Uterus (tissue), 4 donors: Measurements from ENCODE around the gene ASTN1. TPM values are rescaled to one million over a fixed set of nuclear protein-coding genes. Genes with fewer than 3 reads are reported as not detected.

Experiments
- DNase-seq, 2 donors: peaks; one replicate each; pipeline ENCODE4 v3.0.0-alpha.2; 2019 to 2020
- H3K27ac ChIP-seq, 2 donors: fragments of 200-600 bp; sonication (generic); 1 replicate in 1 of 2; 2 replicates in 1 of 2; pipeline ENCODE4 v1.5.1; 2016 to 2018
- H3K27me3 ChIP-seq, 2 donors: fragments of 200-600 bp; sonication (generic); one replicate each; pipeline ENCODE4 v1.5.1; 2018 to 2019; ENCODE audit warnings: control low read depth in 1 of 2
- H3K36me3 ChIP-seq, 2 donors: fragments of 200-600 bp; sonication (generic); one replicate each; pipeline ENCODE4 v1.5.1; 2019; ENCODE audit warnings: control low read depth in 1 of 2
- H3K4me1 ChIP-seq, 2 donors: fragments of 200-600 bp; sonication (generic); one replicate each; pipeline ENCODE4 v1.5.1; 2018 to 2019; ENCODE audit warnings: control low read depth in 1 of 2
- H3K4me3 ChIP-seq, 2 donors: fragments of 200-600 bp; sonication (generic); 1 replicate in 1 of 2; 2 replicates in 1 of 2; pipeline ENCODE4 v1.5.1; 2018 to 2019; ENCODE audit warnings: mild to moderate bottlenecking in 1 of 2
- H3K9me3 ChIP-seq, 2 donors: fragments of 200-600 bp; sonication (generic); one replicate each; pipeline ENCODE4 v1.5.1; 2019; ENCODE audit warnings: control low read depth in 1 of 2
- CTCF ChIP-seq, 4 experiments: fragments of 200-600 bp in 2 of 4; fragments of 450-650 bp in 2 of 4; sonication (generic) in 2 of 4; IDR thresholded peaks; one replicate each; pipeline ENCODE4 v1.5.1; 2016 to 2019; ENCODE audit warnings: antibody characterized with exemption in 4 of 4, mild to moderate bottlenecking in 2 of 4, moderate library complexity in 1 of 4
- POLR2A ChIP-seq, 2 donors: fragments of 450-650 bp; IDR thresholded peaks; one replicate each; pipeline ENCODE4 v1.6.1; 2016; ENCODE audit warnings: antibody characterized with exemption in 2 of 2, mild to moderate bottlenecking in 1 of 2, moderate library complexity in 1 of 2
- intact Hi-C: fragments of 100-400 bp; cut with DNase I; formaldehyde crosslinking; loops from one replicate; pipeline ENCODE4 v1.15.1; 2023; ENCODE audit warnings: low total_unique reads
- total RNA-seq, 4 donors: library from RNA; depleted of rRNA in 3 of 4; stranded (reverse); fragments of >200 nt in 3 of 4; gene quantifications; one replicate each; pipeline versions ENCODE4 v1.1.0 to v1.2.4, GENCODE V29; 2014 to 2023
- donor health status: DM: yes; HTN: yes; CAD: no.

ASTN1 gene
- total RNA-seq, 4 donors from 2014 or later = 0.29 to 42.7 (median 2.5) TPM

GRCh38 chr1:176854758-176855745 lies 309.5 kb downstream of the ASTN1 start:
- DNase-seq = no peak
- no peaks in the 10 kb centered on the region for H3K36me3 ChIP-seq
- no peaks in the 10 kb centered on the region for H3K27me3 ChIP-seq
- intact Hi-C loops = no loop called here
- TF ChIP-seq CTCF (IDR thresholded peaks at IDR 0.05) = no peak
- TF ChIP-seq POLR2A (IDR thresholded peaks at IDR 0.05) = no peak
- no peak overlapping the region for H3K27ac ChIP-seq
- H3K9me3 ChIP-seq = no peaks in the 10 kb centered on the region
- no peaks in the 10 kb centered on the region for H3K4me1 ChIP-seq
- no peak overlapping the region for H3K4me3 ChIP-seq

GRCh38 chr1:176854121-176854520 lies 310.4 kb downstream of the ASTN1 start:
- Histone ChIP-seq H3K27me3 (no peaks in the 10 kb centered on the region), H3K36me3 (no peaks in the 10 kb centered on the region), H3K4me1 (no peaks in the 10 kb centered on the region), H3K27ac (no peak overlapping the region), H3K4me3 (no peak overlapping the region), H3K9me3 (no peaks in the 10 kb centered on the region)
- TF ChIP-seq CTCF (IDR thresholded peaks at IDR 0.05) = no peak
- TF ChIP-seq POLR2A (IDR thresholded peaks at IDR 0.05) = no peak
- intact Hi-C loops = no loop called here
- DNase-seq = no peak

GRCh38 chr1:176853503-176853902 lies 311.0 kb downstream of the ASTN1 start:
- no peak overlapping the region for H3K4me3 ChIP-seq
- H3K9me3 ChIP-seq = no peaks in the 10 kb centered on the region
- no peaks in the 10 kb centered on the region for H3K4me1 ChIP-seq
- DNase-seq = no peak
- H3K27ac ChIP-seq = no peak overlapping the region
- intact Hi-C loops = no loop called here
- no peaks in the 10 kb centered on the region for H3K27me3 ChIP-seq
- no peak for TF ChIP-seq CTCF (IDR thresholded peaks at IDR 0.05)
- no peaks in the 10 kb centered on the region for H3K36me3 ChIP-seq

GRCh38 chr1:176852124-176852523 lies 312.4 kb downstream of the ASTN1 start:
- intact Hi-C loops = no loop called here
- DNase-seq = no peak
- Histone ChIP-seq H3K9me3 (no peaks in the 10 kb centered on the region), H3K27ac (no peak overlapping the region), H3K4me1 (no peaks in the 10 kb centered on the region), H3K27me3 (no peaks in the 10 kb centered on the region), H3K4me3 (no peak overlapping the region), H3K36me3 (no peaks in the 10 kb centered on the region)
- TF ChIP-seq CTCF (IDR thresholded peaks at IDR 0.05) (no peak), POLR2A (IDR thresholded peaks at IDR 0.05) (no peak)

GRCh38 chr1:176850871-176851270 lies 313.6 kb downstream of the ASTN1 start:
- Histone ChIP-seq H3K4me3 (no peak overlapping the region), H3K36me3 (no peaks in the 10 kb centered on the region), H3K9me3 (no peaks in the 10 kb centered on the region), H3K27ac (no peak overlapping the region), H3K27me3 (no peaks in the 10 kb centered on the region), H3K4me1 (no peaks in the 10 kb centered on the region)
- intact Hi-C loops = no loop called here
- no peak for DNase-seq
- TF ChIP-seq CTCF (IDR thresholded peaks at IDR 0.05) (no peak), POLR2A (IDR thresholded peaks at IDR 0.05) (no peak)
